Right renal pelvis (tissue), 4 donors: ENCODE results near the gene PTPN23. TPM values are rescaled to one million over a fixed set of nuclear protein-coding genes. Genes with fewer than 3 reads are reported as not detected.

Source experiments
- DNase-seq, 4 donors: peaks; one replicate each; pipeline ENCODE4 v3.0.0-alpha.2; 2013; ENCODE audit warnings: low read depth in 4 of 4, low spot score in 3 of 4, missing footprints in 1 of 4
- polyA plus RNA-seq, 4 donors: library from polyadenylated mRNA; unstranded; fragments of 120-200 nt; gene quantifications; one replicate each; pipeline ENCODE4 v1.2.1, GENCODE V29; 2013; ENCODE audit not compliant: insufficient read length in 4 of 4

The PTPN23 gene
- polyA plus RNA-seq, 4 donors, result 23.0 to 30.4 (median 27.8) TPM

DNA sequence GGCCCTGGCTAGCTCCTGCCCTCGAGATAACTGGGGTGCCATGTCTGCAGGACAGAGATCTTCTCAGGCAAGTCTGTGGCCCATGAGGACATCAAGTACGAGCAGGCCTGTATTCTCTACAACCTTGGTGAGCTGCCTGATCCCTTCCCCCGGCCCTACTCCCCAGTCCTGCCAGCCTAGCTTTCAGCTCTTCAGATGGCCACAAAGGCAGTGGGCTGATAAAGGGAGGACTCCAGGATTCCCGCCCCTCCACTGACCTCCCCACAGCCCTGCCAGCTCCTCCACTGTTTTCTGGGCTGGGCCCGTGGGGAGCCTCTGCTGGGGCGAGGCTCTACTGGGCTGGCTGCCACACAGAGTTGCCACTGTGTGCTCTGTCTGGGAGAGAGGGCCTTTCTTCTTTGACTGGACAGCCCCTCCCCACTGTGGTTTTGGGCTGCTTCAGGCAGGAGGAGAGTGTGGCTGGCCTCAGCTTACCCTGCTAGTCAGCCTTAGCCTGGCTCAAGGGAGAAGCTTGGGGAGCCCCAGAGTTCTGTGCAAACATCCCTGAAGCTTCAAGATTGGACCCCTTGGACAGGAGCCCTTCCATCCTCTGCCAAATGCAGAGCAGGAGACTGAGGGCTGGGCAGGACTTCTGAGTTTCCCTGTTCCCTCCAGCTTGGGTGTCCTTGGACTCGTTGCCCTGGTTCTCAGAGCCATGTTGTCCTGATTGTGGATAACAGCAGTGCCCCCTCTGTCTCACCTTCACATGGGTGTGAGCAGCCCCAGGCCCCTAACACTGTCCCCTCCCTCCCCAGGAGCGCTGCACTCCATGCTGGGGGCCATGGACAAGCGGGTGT is 24.4 kb downstream of the PTPN23 start:
- no peak for DNase-seq

DNA sequence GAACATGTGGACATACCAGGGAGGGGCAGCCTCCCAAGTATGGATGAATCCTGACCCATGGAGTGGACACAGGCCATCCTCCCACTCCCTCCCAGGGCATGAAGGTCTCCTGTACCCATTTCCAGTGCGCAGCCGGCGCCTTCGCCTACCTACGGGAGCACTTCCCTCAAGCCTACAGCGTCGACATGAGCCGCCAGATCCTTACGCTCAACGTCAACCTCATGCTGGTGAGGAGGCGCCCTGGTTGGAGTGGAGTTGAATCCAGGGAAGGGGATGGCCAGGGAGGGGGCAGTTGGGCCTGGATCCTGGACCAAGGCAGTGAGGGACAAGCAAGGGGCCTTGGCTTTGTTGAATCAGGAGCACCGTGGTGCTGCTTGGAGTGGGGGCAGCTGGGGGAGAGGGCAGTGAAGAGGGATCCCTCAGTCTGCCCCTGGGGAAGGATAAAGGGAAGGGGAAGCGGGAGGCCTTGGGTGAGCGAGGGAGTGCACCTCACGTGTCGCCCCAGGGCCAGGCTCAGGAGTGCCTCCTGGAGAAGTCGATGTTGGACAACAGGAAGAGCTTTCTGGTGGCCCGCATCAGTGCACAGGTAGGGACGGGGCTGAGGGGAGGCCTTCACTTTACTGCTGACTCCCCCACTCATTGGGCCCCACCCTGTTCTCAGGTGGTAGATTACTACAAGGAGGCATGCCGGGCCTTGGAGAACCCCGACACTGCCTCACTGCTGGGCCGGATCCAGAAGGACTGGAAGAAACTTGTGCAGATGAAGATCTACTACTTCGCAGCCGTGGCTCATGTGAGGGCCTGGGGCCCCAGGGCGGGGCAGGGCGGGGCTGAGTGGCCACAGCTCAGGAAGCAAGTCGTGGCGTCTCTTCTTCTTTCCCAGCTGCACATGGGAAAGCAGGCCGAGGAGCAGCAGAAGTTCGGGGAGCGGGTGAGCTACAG is 25.3 kb downstream of the PTPN23 start:
- no peak for DNase-seq

DNA sequence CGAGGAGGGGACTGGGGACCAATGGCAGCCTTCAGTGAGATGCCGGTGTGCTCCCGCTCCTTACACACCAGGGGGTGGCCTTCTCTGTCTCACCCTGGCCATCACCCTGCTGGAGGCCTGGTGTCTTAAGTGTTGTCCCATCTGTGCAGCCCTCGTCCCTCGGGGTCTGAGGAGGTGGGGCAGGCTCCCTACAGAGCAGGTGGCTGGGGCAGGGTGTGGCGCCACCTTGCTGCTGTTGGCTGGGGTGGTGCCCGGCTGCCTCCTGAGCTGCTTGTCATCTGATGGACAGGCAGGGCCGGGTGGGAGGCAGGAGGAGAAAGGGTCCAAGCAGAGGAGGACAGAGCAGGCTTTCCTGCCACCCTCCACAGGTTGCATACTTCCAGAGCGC is 25.9 kb downstream of the PTPN23 start:
- DNase-seq, result no peak

DNA sequence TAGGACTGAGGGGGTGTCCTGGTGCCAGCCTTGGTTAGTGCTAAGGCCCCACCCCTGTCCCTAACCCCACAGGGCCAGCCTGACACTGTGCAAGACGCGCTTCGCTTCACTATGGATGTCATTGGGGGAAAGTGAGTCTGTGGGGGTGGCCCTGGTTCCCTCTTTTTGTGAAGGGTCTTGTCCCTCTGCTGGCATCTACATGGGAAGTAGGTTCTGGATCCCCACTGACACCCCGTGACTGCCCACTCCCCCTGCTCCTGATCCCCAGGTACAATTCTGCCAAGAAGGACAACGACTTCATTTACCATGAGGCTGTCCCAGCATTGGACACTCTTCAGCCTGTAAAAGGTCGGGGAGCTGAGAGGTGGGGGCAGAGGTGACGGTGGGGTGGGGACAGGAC is 26.4 kb downstream of the PTPN23 start:
- DNase-seq, result no peak

DNA sequence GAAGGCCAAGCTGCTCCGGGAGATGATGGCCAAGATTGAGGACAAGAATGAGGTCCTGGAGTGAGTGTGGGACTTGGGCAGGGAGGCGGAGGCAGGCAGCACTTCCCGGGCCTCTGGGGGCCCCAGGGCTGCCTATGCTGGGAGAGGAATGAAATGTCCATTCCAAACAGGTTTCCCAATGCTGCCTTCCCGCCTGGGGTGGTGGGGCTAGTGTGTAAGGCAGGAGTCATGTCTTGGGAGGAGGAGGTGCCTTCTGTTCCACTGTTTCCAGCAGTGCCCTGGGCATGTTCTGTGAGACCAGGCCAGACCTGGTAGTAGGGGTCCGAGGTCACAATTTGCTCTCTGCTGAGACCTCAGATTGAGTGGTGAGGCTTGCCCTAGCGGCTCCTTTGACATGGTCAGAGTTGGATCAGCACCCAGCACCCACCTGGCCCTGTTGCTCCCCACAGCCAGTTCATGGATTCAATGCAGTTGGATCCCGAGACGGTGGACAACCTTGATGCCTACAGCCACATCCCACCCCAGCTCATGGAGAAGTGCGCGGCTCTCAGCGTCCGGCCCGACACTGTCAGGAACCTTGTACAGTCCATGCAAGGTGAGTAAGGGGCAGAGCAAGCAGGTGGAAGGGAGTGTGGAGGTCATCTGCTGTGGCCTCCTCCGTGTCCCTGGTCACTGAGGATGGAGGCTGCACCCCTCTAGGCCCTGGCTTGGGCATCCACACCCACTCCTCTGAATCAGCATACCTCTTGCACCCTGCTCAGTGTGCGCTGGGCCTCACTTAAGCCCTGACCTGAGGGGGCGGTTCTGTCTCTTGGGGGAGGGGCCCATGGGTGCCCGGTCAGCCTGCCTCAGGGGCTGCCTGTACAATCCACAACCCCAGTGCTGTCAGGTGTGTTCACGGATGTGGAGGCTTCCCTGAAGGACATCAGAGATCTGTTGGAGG is 27.3 kb downstream of the PTPN23 start:
- DNase-seq, result no peak

DNA sequence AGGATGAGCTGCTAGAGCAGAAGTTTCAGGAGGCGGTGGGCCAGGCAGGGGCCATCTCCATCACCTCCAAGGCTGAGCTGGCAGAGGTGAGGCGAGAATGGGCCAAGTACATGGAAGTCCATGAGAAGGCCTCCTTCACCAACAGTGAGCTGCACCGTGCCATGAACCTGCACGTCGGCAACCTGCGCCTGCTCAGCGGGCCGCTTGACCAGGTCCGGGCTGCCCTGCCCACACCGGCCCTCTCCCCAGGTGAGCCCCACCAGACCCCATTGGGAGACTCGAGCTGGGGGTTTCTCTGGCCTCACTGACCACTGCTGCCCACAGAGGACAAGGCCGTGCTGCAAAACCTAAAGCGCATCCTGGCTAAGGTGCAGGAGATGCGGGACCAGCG is 28.0 kb downstream of the PTPN23 start:
- no peak for DNase-seq

DNA sequence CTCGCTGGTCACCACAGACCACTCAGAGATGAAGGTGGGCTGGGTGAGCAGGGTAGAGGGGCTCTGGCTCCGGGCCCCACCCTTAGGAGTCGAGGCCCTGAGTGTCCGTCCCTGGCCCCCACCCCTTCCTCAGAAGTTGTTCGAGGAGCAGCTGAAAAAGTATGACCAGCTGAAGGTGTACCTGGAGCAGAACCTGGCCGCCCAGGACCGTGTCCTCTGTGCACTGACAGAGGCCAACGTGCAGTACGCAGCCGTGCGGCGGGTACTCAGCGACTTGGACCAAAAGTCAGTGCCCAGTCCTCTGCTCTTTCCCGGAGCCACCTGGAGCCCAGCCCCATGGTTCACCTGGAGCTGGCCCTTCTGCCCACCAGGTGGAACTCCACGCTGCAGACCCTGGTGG is 28.5 kb downstream of the PTPN23 start:
- DNase-seq, result no peak

DNA sequence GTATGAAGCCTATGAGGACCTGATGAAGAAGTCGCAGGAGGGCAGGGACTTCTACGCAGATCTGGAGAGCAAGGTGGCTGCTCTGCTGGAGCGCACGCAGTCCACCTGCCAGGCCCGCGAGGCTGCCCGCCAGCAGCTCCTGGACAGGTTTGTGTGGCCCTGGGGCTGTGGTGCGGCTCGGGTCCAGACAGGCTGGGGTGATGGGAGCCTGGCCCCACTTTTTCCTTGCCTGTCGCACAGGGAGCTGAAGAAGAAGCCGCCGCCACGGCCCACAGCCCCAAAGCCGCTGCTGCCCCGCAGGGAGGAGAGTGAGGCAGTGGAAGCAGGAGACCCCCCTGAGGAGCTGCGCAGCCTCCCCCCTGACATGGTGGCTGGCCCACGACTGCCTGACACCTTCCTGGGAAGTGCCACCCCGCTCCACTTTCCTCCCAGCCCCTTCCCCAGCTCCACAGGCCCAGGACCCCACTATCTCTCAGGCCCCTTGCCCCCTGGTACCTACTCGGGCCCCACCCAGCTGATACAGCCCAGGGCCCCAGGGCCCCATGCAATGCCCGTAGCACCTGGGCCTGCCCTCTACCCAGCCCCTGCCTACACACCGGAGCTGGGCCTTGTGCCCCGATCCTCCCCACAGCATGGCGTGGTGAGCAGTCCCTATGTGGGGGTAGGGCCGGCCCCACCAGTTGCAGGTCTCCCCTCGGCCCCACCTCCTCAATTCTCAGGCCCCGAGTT is 29.0 kb downstream of the PTPN23 start:
- DNase-seq, result no peak

DNA sequence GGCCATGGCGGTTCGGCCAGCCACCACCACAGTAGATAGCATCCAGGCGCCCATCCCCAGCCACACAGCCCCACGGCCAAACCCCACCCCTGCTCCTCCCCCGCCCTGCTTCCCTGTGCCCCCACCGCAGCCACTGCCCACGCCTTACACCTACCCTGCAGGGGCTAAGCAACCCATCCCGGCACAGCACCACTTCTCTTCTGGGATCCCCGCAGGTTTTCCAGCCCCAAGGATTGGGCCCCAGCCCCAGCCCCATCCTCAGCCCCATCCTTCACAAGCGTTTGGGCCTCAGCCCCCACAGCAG is 29.5 kb downstream of the PTPN23 start:
- DNase-seq, result no peak

DNA sequence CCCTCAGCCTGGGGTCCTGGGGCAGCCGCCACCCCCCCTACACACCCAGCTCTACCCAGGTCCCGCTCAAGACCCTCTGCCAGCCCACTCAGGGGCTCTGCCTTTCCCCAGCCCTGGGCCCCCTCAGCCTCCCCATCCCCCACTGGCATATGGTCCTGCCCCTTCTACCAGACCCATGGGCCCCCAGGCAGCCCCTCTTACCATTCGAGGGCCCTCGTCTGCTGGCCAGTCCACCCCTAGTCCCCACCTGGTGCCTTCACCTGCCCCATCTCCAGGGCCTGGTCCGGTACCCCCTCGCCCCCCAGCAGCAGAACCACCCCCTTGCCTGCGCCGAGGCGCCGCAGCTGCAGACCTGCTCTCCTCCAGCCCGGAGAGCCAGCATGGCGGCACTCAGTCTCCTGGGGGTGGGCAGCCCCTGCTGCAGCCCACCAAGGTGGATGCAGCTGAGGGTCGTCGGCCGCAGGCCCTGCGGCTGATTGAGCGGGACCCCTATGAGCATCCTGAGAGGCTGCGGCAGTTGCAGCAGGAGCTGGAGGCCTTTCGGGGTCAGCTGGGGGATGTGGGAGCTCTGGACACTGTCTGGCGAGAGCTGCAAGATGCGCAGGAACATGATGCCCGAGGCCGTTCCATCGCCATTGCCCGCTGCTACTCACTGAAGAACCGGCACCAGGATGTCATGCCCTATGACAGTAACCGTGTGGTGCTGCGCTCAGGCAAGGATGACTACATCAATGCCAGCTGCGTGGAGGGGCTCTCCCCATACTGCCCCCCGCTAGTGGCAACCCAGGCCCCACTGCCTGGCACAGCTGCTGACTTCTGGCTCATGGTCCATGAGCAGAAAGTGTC is 30.2 kb downstream of the PTPN23 start:
- DNase-seq, result no peak

DNA sequence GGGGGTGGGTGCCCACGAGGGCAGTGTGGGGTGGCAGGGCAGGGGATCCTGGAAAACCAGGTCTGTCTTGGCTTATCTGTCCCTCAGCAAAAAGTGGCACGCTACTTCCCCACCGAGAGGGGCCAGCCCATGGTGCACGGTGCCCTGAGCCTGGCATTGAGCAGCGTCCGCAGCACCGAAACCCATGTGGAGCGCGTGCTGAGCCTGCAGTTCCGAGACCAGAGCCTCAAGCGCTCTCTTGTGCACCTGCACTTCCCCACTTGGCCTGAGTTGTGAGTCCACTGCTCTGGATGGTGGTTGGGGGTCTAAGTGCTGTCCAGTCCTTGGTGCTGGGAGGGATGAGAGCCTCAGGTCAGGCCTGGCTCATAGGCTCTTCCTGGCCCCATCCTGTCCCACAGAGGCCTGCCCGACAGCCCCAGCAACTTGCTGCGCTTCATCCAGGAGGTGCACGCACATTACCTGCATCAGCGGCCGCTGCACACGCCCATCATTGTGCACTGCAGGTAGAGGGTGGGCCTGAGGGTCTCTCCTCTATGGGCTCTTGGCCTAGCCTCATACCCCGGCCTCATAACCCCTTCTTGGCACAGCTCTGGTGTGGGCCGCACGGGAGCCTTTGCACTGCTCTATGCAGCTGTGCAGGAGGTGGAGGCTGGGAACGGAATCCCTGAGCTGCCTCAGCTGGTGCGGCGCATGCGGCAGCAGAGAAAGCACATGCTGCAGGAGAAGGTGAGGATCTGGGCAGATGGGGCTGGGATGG is 31.1 kb downstream of the PTPN23 start:
- no peak for DNase-seq

DNA sequence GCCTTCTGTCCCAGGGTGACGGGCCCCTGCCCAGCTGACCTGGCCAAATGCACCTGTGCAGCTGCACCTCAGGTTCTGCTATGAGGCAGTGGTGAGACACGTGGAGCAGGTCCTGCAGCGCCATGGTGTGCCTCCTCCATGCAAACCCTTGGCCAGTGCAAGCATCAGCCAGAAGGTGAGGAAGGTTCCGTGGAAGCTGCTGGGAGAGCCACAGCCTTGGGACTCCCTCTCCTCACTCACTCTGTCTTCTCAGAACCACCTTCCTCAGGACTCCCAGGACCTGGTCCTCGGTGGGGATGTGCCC is 31.6 kb downstream of the PTPN23 start:
- no peak for DNase-seq

DNA sequence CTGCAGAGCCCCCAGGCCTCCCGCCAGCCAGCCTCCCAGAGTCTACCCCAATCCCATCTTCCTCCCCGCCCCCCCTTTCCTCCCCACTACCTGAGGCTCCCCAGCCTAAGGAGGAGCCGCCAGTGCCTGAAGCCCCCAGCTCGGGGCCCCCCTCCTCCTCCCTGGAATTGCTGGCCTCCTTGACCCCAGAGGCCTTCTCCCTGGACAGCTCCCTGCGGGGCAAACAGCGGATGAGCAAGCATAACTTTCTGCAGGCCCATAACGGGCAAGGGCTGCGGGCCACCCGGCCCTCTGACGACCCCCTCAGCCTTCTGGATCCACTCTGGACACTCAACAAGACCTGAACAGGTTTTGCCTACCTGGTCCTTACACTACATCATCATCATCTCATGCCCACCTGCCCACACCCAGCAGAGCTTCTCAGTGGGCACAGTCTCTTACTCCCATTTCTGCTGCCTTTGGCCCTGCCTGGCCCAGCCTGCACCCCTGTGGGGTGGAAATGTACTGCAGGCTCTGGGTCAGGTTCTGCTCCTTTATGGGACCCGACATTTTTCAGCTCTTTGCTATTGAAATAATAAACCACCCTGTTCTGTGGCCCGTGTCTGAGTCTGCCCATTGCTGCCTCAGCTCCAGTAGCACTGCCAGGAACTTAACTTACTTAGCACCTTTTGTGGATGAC is 32.2 kb downstream of the PTPN23 start:
- DNase-seq, result no peak

DNA sequence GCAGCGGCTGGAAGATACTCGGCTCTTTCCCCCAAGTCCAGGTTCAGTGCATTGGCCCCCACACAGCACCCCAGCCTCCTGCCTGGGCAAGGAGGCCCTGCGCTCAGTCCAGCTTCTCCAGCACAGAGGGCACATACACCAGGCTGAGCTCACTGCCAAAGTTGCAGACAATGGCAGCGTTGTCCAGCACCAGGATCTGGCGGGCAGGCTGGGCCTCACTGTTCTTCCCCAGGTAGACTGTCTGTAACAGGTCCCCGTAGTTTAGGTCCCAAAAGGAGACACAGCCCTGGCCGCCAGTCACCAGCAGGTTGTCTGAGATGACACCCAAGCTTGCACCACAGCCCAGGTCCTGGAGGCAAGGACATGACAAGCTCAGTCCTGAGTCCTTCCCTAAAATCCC is 32.9 kb downstream of the PTPN23 start:
- DNase-seq, result no peak

DNA sequence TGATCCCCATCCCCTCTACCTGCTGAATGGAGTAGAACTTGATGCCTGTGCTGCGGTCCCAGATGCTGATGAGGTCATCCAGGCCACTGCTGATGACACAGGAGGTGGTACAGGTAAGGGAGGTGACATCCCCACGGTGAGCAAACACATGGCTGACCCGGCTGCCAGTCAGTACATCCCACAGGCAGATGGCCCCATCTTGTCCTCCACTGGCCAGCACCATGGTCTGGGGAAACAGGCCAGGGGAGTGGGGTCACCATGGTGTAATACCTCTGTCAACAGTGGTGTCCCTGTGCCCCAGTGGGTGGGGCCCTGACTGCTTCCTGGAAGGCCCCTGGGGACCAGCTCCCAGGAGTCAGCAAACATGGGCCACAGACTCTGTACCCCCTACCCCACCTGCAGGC is 33.3 kb downstream of the PTPN23 start:
- no peak for DNase-seq

DNA sequence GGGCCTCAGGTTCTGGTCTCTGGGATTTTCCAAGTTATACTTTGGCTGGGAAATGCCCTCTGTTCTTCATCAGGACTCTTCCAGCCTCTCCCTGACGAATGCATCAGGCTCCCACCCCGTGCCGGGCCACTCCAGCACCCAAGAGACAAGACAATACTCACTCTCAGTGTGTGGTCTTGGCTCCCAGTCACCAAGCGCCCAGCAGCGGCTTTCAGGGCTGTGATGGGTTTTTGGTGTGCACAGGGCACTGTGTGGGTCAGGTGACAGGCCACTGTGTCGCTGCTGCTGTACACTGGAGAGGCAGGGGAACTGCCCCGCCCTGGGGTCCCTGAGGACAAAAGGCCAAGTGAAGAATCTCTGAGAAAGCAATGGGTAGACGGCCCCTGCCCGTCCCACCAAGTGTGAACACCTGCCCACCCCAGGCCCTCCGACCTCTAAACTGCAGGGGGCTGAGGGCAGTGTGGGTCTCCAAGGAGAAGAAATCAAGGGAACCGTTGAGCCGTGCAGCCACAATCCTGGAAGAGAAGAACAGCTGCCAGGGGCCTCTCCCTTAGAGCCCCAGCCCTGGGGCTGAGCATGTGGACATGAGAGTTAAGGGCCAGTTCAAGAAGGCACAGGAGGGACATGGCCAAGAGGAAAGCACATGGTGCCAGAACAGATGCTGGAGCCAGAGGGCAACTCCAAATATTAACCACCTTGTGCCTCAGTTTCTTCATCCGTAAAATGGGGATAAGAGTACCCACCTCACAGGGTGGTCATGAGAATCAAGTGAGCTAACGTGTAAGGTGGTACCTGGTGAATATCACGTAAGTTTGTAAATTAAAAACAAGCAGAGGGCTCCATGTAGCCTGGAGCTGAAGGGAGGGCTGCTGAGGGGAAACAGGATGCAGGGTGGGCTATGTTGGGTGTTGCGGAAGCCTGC is 34.1 kb downstream of the PTPN23 start:
- DNase-seq, result no peak

DNA sequence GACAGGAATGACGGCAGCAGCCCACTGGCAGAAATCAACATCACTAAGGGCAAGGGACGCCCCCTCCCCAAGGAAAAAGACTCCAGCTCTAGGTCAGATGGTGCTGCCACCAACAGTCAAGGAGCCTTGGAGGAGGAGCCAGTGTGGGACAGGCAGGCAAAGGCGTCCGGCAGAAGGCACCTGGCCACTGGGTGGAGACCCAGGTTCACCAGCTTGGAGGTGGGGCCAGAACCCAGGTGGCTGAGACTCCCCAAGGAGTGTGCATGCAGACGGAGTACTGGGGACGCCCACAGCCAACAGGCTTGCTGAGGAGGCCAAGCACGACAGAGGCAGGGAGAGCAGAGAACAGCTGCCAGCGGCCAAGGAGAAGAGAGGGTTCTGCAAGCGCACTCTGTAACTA is 35.2 kb downstream of the PTPN23 start:
- DNase-seq, result no peak
